MCF 10A (cell line): ENCODE data around the gene HADHA. TPM values are rescaled to one million over a fixed set of nuclear protein-coding genes. Genes with fewer than 3 reads are reported as not detected.
A peak's percentile ranks its signal among the peaks of the same experiment; 100 is the strongest.
"Not testable (repeated sequence)": the region's sequence is repeated elsewhere in the genome, so short reads cannot be mapped to it uniquely, and the experiment has no call there.

Experiments used
- BruUV-seq: library from RNA; stranded (reverse); fragments of 400-500 nt; replicated peaks from 2 replicates; lab custom pipeline; 2021; lab: Mats Ljungman, UMichigan
- CTCF ChIA-PET: fragments of 300-600 bp; sonication (Branson Sonifier 250); formaldehyde crosslinking; extraction: SDS; loops from one replicate; lab custom pipeline; 2021; ENCODE audit warnings: antibody characterized with exemption, inconsistent platforms; lab: Yijun Ruan, JAX
- POLR2A ChIA-PET: fragments of 300-600, 350-650 bp; sonication (Branson Sonifier 250); formaldehyde crosslinking; extraction: SDS; loops from one replicate; lab custom pipeline; 2020; ENCODE audit warnings: antibody characterized with exemption, inconsistent platforms; lab: Yijun Ruan, JAX
- DNase-seq: peaks from one replicate; pipeline ENCODE4 v3.0.0-alpha.2; 2018; ENCODE audit not compliant: unreplicated experiment
- H3K27ac Mint-ChIP-seq: one replicate; pipeline ENCODE4 v1.8.0; 2022; ENCODE audit warnings: mild to moderate bottlenecking, low read depth, mixed read lengths; ENCODE audit not compliant: unreplicated experiment
- H3K27me3 Mint-ChIP-seq: one replicate; pipeline ENCODE4 v1.8.0; 2022; ENCODE audit warnings: mixed read lengths; ENCODE audit not compliant: insufficient read depth, unreplicated experiment
- H3K36me3 Mint-ChIP-seq: one replicate; pipeline ENCODE4 v1.8.0; 2022; ENCODE audit warnings: mild to moderate bottlenecking, moderate library complexity, mixed read lengths; ENCODE audit not compliant: insufficient read depth, unreplicated experiment
- H3K4me1 Mint-ChIP-seq: one replicate; pipeline ENCODE4 v1.8.0; 2022; ENCODE audit warnings: mixed read lengths; ENCODE audit not compliant: insufficient read depth, unreplicated experiment
- H3K4me3 Mint-ChIP-seq: one replicate; pipeline ENCODE4 v1.8.0; 2022; ENCODE audit warnings: mild to moderate bottlenecking, moderate library complexity, mixed read lengths; ENCODE audit not compliant: unreplicated experiment
- H3K9me3 Mint-ChIP-seq: one replicate; pipeline ENCODE4 v1.8.0; 2022; ENCODE audit warnings: mixed read lengths; ENCODE audit not compliant: unreplicated experiment
- CTCF ChIP-seq: fragments of 200-600 bp; IDR thresholded peaks from one replicate; pipeline ENCODE4 v1.8.0; 2022; ENCODE audit warnings: antibody characterized with exemption, mild to moderate bottlenecking; ENCODE audit not compliant: unreplicated experiment
- intact Hi-C: fragments of 100-400 bp; cut with micrococcal nuclease; formaldehyde crosslinking; loops from 2 replicates; pipeline ENCODE4 v1.14.1; 2022
- total RNA-seq: library from RNA; stranded (reverse); gene quantifications from 2 replicates; pipeline ENCODE4 v1.2.3, GENCODE V29; 2022

Gene HADHA
- total RNA-seq, 1 experiment from 2014 or later, result 152 TPM

GRCh38 chr2:26268213-26268612, 23.8 kb upstream of the HADHA start:
- no TSS peak for BruUV-seq
- TF ChIP-seq CTCF, result no peak
- ChIA-PET POLR2A (interaction anchor here (0.6 to 20.6 kb wide), 10 partner anchors 8 to 77 kb away, joined by 3 to 694 read pairs (median 5); partner anchors contain the start of genes ADGRF3, HADHA, HADHB and SELENOI), CTCF (no interaction called here)
- H3K4me1 Mint-ChIP-seq, result peaks cover 23% of the 10 kb centered on the region
- intact Hi-C loops, result no loop called here
- no peaks in the 10 kb centered on the region for H3K9me3 Mint-ChIP-seq
- peak; percentile 35 for DNase-seq
- peaks cover 54% of the 10 kb centered on the region for H3K36me3 Mint-ChIP-seq
- no peaks in the 10 kb centered on the region for H3K27me3 Mint-ChIP-seq
- H3K4me3 Mint-ChIP-seq, result no peak overlapping the region
- no peak overlapping the region for H3K27ac Mint-ChIP-seq

- H3K4me1 Mint-ChIP-seq, H3K4me3 Mint-ChIP-seq, H3K9me3 Mint-ChIP-seq, H3K27ac Mint-ChIP-seq, intact Hi-C loops, BruUV-seq, DNase-seq, H3K27me3 Mint-ChIP-seq: not testable (repeated sequence)
- CTCF ChIA-PET, result interaction anchor here (0.5 to 1.9 kb wide), 5 partner anchors 11 to 212 kb away, joined by 3 to 5 read pairs (median 3); no protein-coding TSS in a partner anchor
- H3K36me3 Mint-ChIP-seq, result peaks cover 74% of the 10 kb centered on the region
- POLR2A ChIA-PET, result interaction anchor here (0.6 to 20.6 kb wide), 5 partner anchors 11 to 46 kb away, joined by 3 to 694 read pairs (median 8); partner anchors contain the start of genes HADHA and HADHB
Observed at GRCh38 chr2:26258836-26259235, 14.4 kb upstream of the HADHA start.

GRCh38 chr2:26255759-26256384, 11.4 kb upstream of the HADHA start:
- intact Hi-C loops, result no loop called here
- H3K27me3 Mint-ChIP-seq, result no peaks in the 10 kb centered on the region
- H3K9me3 Mint-ChIP-seq, result no peaks in the 10 kb centered on the region
- no peak for DNase-seq
- peak overlapping the region; percentile 28 for H3K27ac Mint-ChIP-seq
- no TSS peak for BruUV-seq
- no peak overlapping the region for H3K4me3 Mint-ChIP-seq
- TF ChIP-seq CTCF, result no peak
- ChIA-PET POLR2A (interaction anchor here (0.6 to 2.1 kb wide), 6 partner anchors 9 to 522 kb away, joined by 3 to 6 read pairs (median 4); no protein-coding TSS in a partner anchor), CTCF (interaction anchor here (0.7 to 0.9 kb wide), 2 partner anchors 8 to 10 kb away, joined by 3 to 4 read pairs; no protein-coding TSS in a partner anchor)
- peaks cover 59% of the 10 kb centered on the region for H3K36me3 Mint-ChIP-seq
- H3K4me1 Mint-ChIP-seq, result no peaks in the 10 kb centered on the region

- Mint-ChIP-seq H3K4me3 (no peak overlapping the region), H3K9me3 (no peaks in the 10 kb centered on the region), H3K4me1 (peaks cover 4% of the 10 kb centered on the region), H3K36me3 (peaks cover 30% of the 10 kb centered on the region), H3K27ac (no peak overlapping the region), H3K27me3 (no peaks in the 10 kb centered on the region)
- no peak for DNase-seq
- CTCF ChIA-PET, result interaction anchor here (1.0 to 1.6 kb wide), 3 partner anchors 8 to 96 kb away, joined by 3 to 4 read pairs (median 3); no protein-coding TSS in a partner anchor
- POLR2A ChIA-PET, result interaction anchor here (0.6 to 11.2 kb wide), 5 partner anchors 13 to 93 kb away, joined by 3 to 694 read pairs (median 4); partner anchors contain the start of gene SELENOI
- no peak for TF ChIP-seq CTCF
- intact Hi-C loops, result no loop called here
- BruUV-seq, result no TSS peak
Observed at GRCh38 chr2:26251893-26252292, 7.5 kb upstream of the HADHA start.
